GM12878 (cell line): ENCODE data around the gene NPAS1. TPM values are rescaled to one million over a fixed set of nuclear protein-coding genes. Genes with fewer than 3 reads are reported as not detected.

Experiments
- ATAC-seq: fragments of 200-7000 bp; cut with Tn5 transposase; 3 replicates; pipeline ENCODE4 v1.9.1; 2020; ENCODE audit warnings: mild to moderate bottlenecking, moderate library complexity
- BruUV-seq: library from RNA; stranded (reverse); fragments of 400-500 nt; replicated peaks from 2 replicates; lab custom pipeline; 2021; lab: Mats Ljungman, UMichigan
- CTCF ChIA-PET: fragments of 300-600 bp; sonication (Branson Sonifier 250); formaldehyde crosslinking; extraction: SDS; loops from one replicate; lab custom pipeline; 2021; ENCODE audit warnings: inconsistent platforms; lab: Yijun Ruan, JAX
- POLR2A ChIA-PET: fragments of 350-600 bp; formaldehyde crosslinking; extraction: SDS; loops from one replicate; lab custom pipeline; 2021; ENCODE audit warnings: inconsistent platforms; lab: Charles Lee
- RAD21 ChIA-PET: fragments of 300-600 bp; sonication (Branson Sonifier 250); formaldehyde crosslinking; loops from one replicate; lab custom pipeline; 2023; ENCODE audit warnings: antibody characterized with exemption; ENCODE audit not compliant: unreplicated experiment; lab: Charles Lee
- SMC1A ChIA-PET: fragments of 300-600 bp; sonication (Branson Sonifier 250); formaldehyde crosslinking; loops from one replicate; lab custom pipeline; 2023; ENCODE audit not compliant: unreplicated experiment, uncharacterized antibody; lab: Charles Lee
- DNase-seq: peaks from one replicate; pipeline ENCODE4 v3.0.0-alpha.2; 2011; ENCODE audit warnings: low read depth, low spot score
- FAIRE-seq: peaks from 3 replicates; lab custom pipeline; 2011; peaks lifted over from hg19 to GRCh38; lab: Jason Lieb, UNC
- H2AFZ ChIP-seq: 2 replicates; pipeline ENCODE4 v1.6.0; 2011; ENCODE audit warnings: low read depth, low read length, control low read depth; ENCODE audit not compliant: control insufficient read depth
- H3K27ac ChIP-seq: 2 replicates; pipeline ENCODE4 v1.5.1; 2011; ENCODE audit warnings: control low read depth; ENCODE audit not compliant: control insufficient read depth, insufficient read depth
- H3K27me3 ChIP-seq, 2 experiments: replicated peaks in 1 of 2; 2 replicates each; pipeline versions ENCODE4 v1.6.0 to v1.6.1; 2011; ENCODE audit warnings: low read length in 1 of 2; ENCODE audit not compliant: control insufficient read depth in 2 of 2, insufficient read depth in 2 of 2
- H3K36me3 ChIP-seq, 2 experiments: 2 replicates each; pipeline ENCODE4 v1.5.1; 2011; ENCODE audit warnings: low read length in 1 of 2; ENCODE audit not compliant: control insufficient read depth in 2 of 2, insufficient read depth in 2 of 2
- H3K4me1 ChIP-seq: 2 replicates; pipeline ENCODE4 v1.6.1; 2011; ENCODE audit warnings: mild to moderate bottlenecking, low read length, moderate library complexity, mixed read lengths; ENCODE audit not compliant: control insufficient read depth, insufficient read depth
- H3K4me2 ChIP-seq: 2 replicates; pipeline ENCODE4 v1.6.0; 2011; ENCODE audit warnings: control low read depth; ENCODE audit not compliant: control insufficient read depth, insufficient read depth
- H3K4me3 ChIP-seq: fragments of 200-600 bp; sonication (generic); 2 replicates; pipeline ENCODE4 v1.5.1; 2016
- H3K79me2 ChIP-seq: 2 replicates; pipeline ENCODE4 v1.6.0; 2011; ENCODE audit warnings: low read length; ENCODE audit not compliant: control insufficient read depth, insufficient read depth
- H3K9ac ChIP-seq: 2 replicates; pipeline ENCODE4 v1.8.0; 2011; ENCODE audit warnings: low read length, control low read depth, mixed read lengths; ENCODE audit not compliant: control insufficient read depth, insufficient read depth
- H3K9me3 ChIP-seq: replicated peaks from 3 replicates; pipeline ENCODE4 v1.5.1; 2011; ENCODE audit warnings: mild to moderate bottlenecking, low read length; ENCODE audit not compliant: control insufficient read depth, insufficient read depth
- H4K20me1 ChIP-seq: 2 replicates; pipeline ENCODE4 v1.6.0; 2011; ENCODE audit not compliant: control insufficient read depth, insufficient read depth
- CREB1 ChIP-seq: IDR thresholded peaks from 2 replicates; pipeline ENCODE4 v1.6.1; 2012; ENCODE audit warnings: low read depth, mild to moderate bottlenecking, inconsistent platforms
- JUND ChIP-seq: IDR thresholded peaks from 2 replicates; pipeline ENCODE4 v1.6.1; 2012; ENCODE audit warnings: low read depth, mild to moderate bottlenecking, low read length, improper control_type of control experiment, moderate library complexity
- MXI1 ChIP-seq: fragments of 150-350 bp; IDR thresholded peaks from 2 replicates; pipeline ENCODE4 v1.6.1; 2011; ENCODE audit warnings: low read depth, mild to moderate bottlenecking, inconsistent platforms, low read length, improper control_type of control experiment
- NFIC ChIP-seq: IDR thresholded peaks from 2 replicates; pipeline ENCODE4 v1.6.1; 2012; ENCODE audit warnings: low read depth, mild to moderate bottlenecking, inconsistent platforms, low read length, moderate library complexity
- SREBF2 ChIP-seq: IDR thresholded peaks from 2 replicates; pipeline ENCODE4 v1.6.1; 2012; ENCODE audit warnings: mild to moderate bottlenecking, low read length
- SRF ChIP-seq, 2 experiments: IDR thresholded peaks; 2 replicates each; pipeline ENCODE4 v1.6.1; 2011; ENCODE audit warnings: low read depth in 2 of 2, low read length in 2 of 2, mild to moderate bottlenecking in 1 of 2, moderate library complexity in 1 of 2
- STAT3 ChIP-seq: IDR thresholded peaks from 2 replicates; pipeline ENCODE4 v1.6.1; 2011; ENCODE audit warnings: low read depth, low read length, improper control_type of control experiment
- TARDBP ChIP-seq: IDR thresholded peaks from 2 replicates; pipeline ENCODE4 v1.6.1; 2016; ENCODE audit warnings: borderline replicate concordance
- ZNF274 ChIP-seq: IDR thresholded peaks from one replicate; pipeline ENCODE4 v1.8.0; 2011; ENCODE audit not compliant: insufficient read length, insufficient read depth
- WGBS: methylation state at CpG from one replicate; pipeline ENCODE4 v1.1.6; 2016; ENCODE audit warnings: low lambda C conversion rate; ENCODE audit not compliant: insufficient replicate concordance, insufficient coverage; ENCODE audit errors: missing lambda C conversion rate; 5-methylcytosine and 5-hydroxymethylcytosine counted together
- in situ Hi-C: fragments of 300-500 bp; cut with MboI; formaldehyde crosslinking; loops from 9 replicates; pipeline ENCODE4 v1.14.3; 2018; ENCODE audit warnings: mixed read lengths
- intact Hi-C: fragments of 100-400 bp; cut with micrococcal nuclease; formaldehyde crosslinking; loops from one replicate; pipeline ENCODE4 v1.14.2; 2022; ENCODE audit not compliant: unreplicated experiment
- polyA plus RNA-seq, 11 experiments: library from polyadenylated mRNA; depleted of rRNA in 4 of 11; unstranded in 6 of 11; stranded (reverse) in 5 of 11; fragments of >200 nt; fragmentation: Nextera tagmentation in 4 of 11; fragmentation: Illumina TruSeq in 1 of 11; extraction: Ambion mirVana in 4 of 11; extraction: Trizol in 1 of 11; gene quantifications; 1 replicate in 1 of 11; 2 replicates in 10 of 11; pipeline versions ENCODE4 v1.2.1 to v1.2.3, GENCODE V29; 2011 to 2016; ENCODE audit warnings: inconsistent platforms in 2 of 11, missing spikeins in 2 of 11, low read depth in 1 of 11
- total RNA-seq, 4 experiments: library from RNA; depleted of rRNA in 3 of 4; stranded (reverse); fragments of >200 nt in 3 of 4; fragmentation: Illumina TruSeq in 1 of 4; extraction: Trizol in 1 of 4; gene quantifications; 2 replicates each; pipeline versions ENCODE4 v1.2.1 to v1.2.3, GENCODE V29; 2013 to 2021

Gene NPAS1
- total and polyA plus RNA-seq, 10 of the 15 experiments (the other 5 are each of a cell fraction or from before 2014, with no cell fraction given): 0.14 to 0.72 (median 0.28) TPM; not detected in 3

DNA sequence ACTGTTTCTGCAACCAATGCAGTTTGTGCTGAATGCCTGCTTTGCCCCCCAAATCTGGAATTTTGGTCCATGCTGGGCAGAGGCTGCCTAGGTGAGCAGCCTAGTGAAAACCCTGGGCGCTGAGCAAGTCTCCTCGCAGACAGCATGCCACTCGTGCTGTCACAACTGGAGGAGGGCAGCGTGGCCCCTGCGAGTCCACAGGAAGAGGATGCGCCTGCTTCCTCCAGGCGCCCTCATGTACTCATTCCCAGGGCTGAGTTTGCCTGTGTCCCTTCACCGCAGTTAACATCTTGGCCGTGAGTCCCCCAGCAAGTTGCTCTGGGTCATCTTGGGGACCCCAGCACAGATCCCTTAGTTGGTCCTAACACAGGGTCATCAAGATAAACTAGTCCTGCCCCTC lies 55.0 kb downstream of the NPAS1 start:
- Histone ChIP-seq H3K4me1 (no peaks in the 10 kb centered on the region), H3K4me3 (no peak overlapping the region), H3K27ac (no peak overlapping the region), H3K27me3 (no peaks in the 10 kb centered on the region), H3K9me3 (no peaks in the 10 kb centered on the region), H3K79me2 (no peaks in the 10 kb centered on the region), H3K4me2 (no peak overlapping the region), H4K20me1 (no peaks in the 10 kb centered on the region; the same call in 1 of the 2 replicates), H3K36me3 (peaks cover 37 to 45% of the 10 kb centered on the region in 2 experiments), H2AFZ (no peak overlapping the region), H3K9ac (no peak overlapping the region)
- ChIA-PET CTCF (no interaction called here), POLR2A (no interaction called here), SMC1A (no interaction called here), RAD21 (no interaction called here)
- BruUV-seq: no TSS peak
- FAIRE-seq (no peak), DNase-seq (no peak), ATAC-seq (no peak)
- WGBS: 98% methylated on average over 9 of the region's 9 CpGs
- in situ Hi-C loops: loop anchor here (5.0 kb wide), 1 partner anchor 53 kb away; no protein-coding TSS in a partner anchor
- TF ChIP-seq STAT3: no peak
- TF ChIP-seq ZNF274: no peak
- TF ChIP-seq SRF (IDR thresholded peaks at IDR 0.05; ENCODE audit: low read depth in 2 of 2, low read length in 2 of 2): no peak
- TF ChIP-seq MXI1: no peak
- TF ChIP-seq SREBF2: no peak
- no peak for TF ChIP-seq CREB1
- TF ChIP-seq TARDBP: no peak
- TF ChIP-seq JUND: no peak
- TF ChIP-seq NFIC: no peak
- intact Hi-C loops: no loop called here
